Type B pancreatic cell (in vitro differentiated cells): ENCODE results near the gene LRRC25. TPM values are rescaled to one million over a fixed set of nuclear protein-coding genes. Genes with fewer than 3 reads are reported as not detected.
"Not testable (repeated sequence)": the region's sequence is repeated elsewhere in the genome, so short reads cannot be mapped to it uniquely, and the experiment has no call there.

Experiments used
- DNase-seq: peaks from one replicate; pipeline ENCODE4 v3.0.0; 2021; ENCODE audit warnings: mixed read lengths; ENCODE audit not compliant: unreplicated experiment; ENCODE audit errors: extremely low spot score
- H3K27ac Mint-ChIP-seq: 2 replicates; pipeline ENCODE4 v1.8.0; 2021; ENCODE audit warnings: mild to moderate bottlenecking, mixed read lengths
- H3K27me3 Mint-ChIP-seq: 2 replicates; pipeline ENCODE4 v1.8.0; 2021; ENCODE audit warnings: mixed read lengths
- H3K36me3 Mint-ChIP-seq: 2 replicates; pipeline ENCODE4 v1.8.0; 2021; ENCODE audit warnings: mixed read lengths
- H3K4me1 Mint-ChIP-seq: one replicate; pipeline ENCODE4 v1.8.0; 2021; ENCODE audit warnings: mixed read lengths; ENCODE audit not compliant: unreplicated experiment
- H3K4me3 Mint-ChIP-seq: 2 replicates; pipeline ENCODE4 v1.8.0; 2021; ENCODE audit warnings: mild to moderate bottlenecking, mixed read lengths
- H3K9me3 Mint-ChIP-seq: 2 replicates; pipeline ENCODE4 v1.8.0; 2021; ENCODE audit warnings: mixed read lengths
- CTCF ChIP-seq: fragments of 200-600 bp; sonication (generic); conservative IDR thresholded peaks from 2 replicates; pipeline ENCODE4 v1.5.0; 2021; ENCODE audit warnings: antibody characterized with exemption, mild to moderate bottlenecking
- total RNA-seq: library from RNA; stranded (reverse); gene quantifications from 2 replicates; pipeline ENCODE4 v1.2.1, GENCODE V29; 2021; ENCODE audit warnings: low replicate concordance

Gene LRRC25
- total RNA-seq, 1 donor from 2014 or later = 0.19 TPM

- H3K4me3 Mint-ChIP-seq = peak overlapping the region; percentile 85
- no peaks in the 10 kb centered on the region for H3K9me3 Mint-ChIP-seq
- H3K27ac Mint-ChIP-seq = no peak overlapping the region
- H3K4me1 Mint-ChIP-seq = peaks cover 17% of the 10 kb centered on the region
- DNase-seq = peak; percentile 89
- H3K36me3 Mint-ChIP-seq = no peaks in the 10 kb centered on the region
- H3K27me3 Mint-ChIP-seq = peaks cover 15% of the 10 kb centered on the region
- TF ChIP-seq CTCF = peak; percentile 100
These were observed 9.1 kb downstream of the LRRC25 start for GRCh38 chr19:18388100-18388959.

GRCh38 chr19:18386543-18387271 lies 10.7 kb downstream of the LRRC25 start:
- peaks cover 15% of the 10 kb centered on the region for H3K27me3 Mint-ChIP-seq
- no peaks in the 10 kb centered on the region for H3K36me3 Mint-ChIP-seq
- TF ChIP-seq CTCF = no peak
- H3K9me3 Mint-ChIP-seq = no peaks in the 10 kb centered on the region
- no peak for DNase-seq
- H3K4me3 Mint-ChIP-seq = peak overlapping the region; percentile 85
- H3K4me1 Mint-ChIP-seq = peaks cover 17% of the 10 kb centered on the region
- H3K27ac Mint-ChIP-seq = peak overlapping the region; percentile 87

GRCh38 chr19:18385675-18386542 lies 11.5 kb downstream of the LRRC25 start, which contains the start of gene GDF15:
Gene GDF15 (plus strand): TSS chr19:18386158. CDS start chr19:18386190, 32 bp downstream.
- peak; percentile 74 for TF ChIP-seq CTCF
- peak; percentile 79 for DNase-seq
- H3K9me3 Mint-ChIP-seq = no peaks in the 10 kb centered on the region
- H3K4me3 Mint-ChIP-seq = peak within 1 kb of the TSS; percentile 85
- peaks cover 16% of the 10 kb centered on the region for H3K4me1 Mint-ChIP-seq
- peaks cover 14% of the 10 kb centered on the region for H3K27me3 Mint-ChIP-seq
- no peaks in the 10 kb centered on the region for H3K36me3 Mint-ChIP-seq
- peak within 1 kb of the TSS; percentile 87 for H3K27ac Mint-ChIP-seq

GRCh38 chr19:18385359-18385674 lies 12.1 kb downstream of the LRRC25 start:
- peak overlapping the region; percentile 85 for H3K4me3 Mint-ChIP-seq
- H3K27me3 Mint-ChIP-seq = peaks cover 11% of the 10 kb centered on the region
- no peaks in the 10 kb centered on the region for H3K9me3 Mint-ChIP-seq
- peaks cover 13% of the 10 kb centered on the region for H3K4me1 Mint-ChIP-seq
- TF ChIP-seq CTCF = no peak
- H3K36me3 Mint-ChIP-seq = no peaks in the 10 kb centered on the region
- no peak for DNase-seq
- peak overlapping the region; percentile 87 for H3K27ac Mint-ChIP-seq

DNA sequence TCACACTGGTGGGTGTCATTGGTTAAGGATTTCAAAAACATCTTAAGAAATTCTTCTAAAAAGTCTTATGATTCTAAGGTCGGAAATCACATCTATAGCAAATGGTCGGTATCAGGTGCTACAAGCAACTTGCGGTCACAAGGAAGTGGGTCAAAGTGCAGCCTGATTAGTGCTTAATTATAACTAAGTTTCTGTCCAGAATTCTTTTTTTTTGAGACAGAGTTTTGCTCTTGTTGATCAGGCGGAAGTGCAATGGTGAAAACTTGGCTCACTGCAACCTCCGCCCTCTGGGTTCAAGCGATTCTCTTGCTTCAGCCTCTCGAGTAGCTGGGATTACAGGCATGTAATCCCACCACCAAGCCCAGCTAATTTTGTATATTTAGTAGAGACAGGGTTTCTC lies 12.6 kb downstream of the LRRC25 start:
- H3K27me3 Mint-ChIP-seq = peaks cover 11% of the 10 kb centered on the region
- no peaks in the 10 kb centered on the region for H3K9me3 Mint-ChIP-seq
- peak overlapping the region; percentile 87 for H3K27ac Mint-ChIP-seq
- no peaks in the 10 kb centered on the region for H3K36me3 Mint-ChIP-seq
- peaks cover 18% of the 10 kb centered on the region for H3K4me1 Mint-ChIP-seq
- no peak for DNase-seq
- no peak for TF ChIP-seq CTCF
- H3K4me3 Mint-ChIP-seq = peak overlapping the region; percentile 16

- H3K27me3 Mint-ChIP-seq, DNase-seq, H3K36me3 Mint-ChIP-seq, H3K9me3 Mint-ChIP-seq, H3K4me3 Mint-ChIP-seq, H3K27ac Mint-ChIP-seq: not testable (repeated sequence)
- peaks cover 18% of the 10 kb centered on the region for H3K4me1 Mint-ChIP-seq
These were observed 13.8 kb downstream of the LRRC25 start for GRCh38 chr19:18383622-18384021.
